AG09319 (cell line): ENCODE results near the gene CBX5.

Experiments
- DNase-seq: peaks from one replicate; pipeline ENCODE4 v3.0.0-alpha.2; 2010; ENCODE audit warnings: low read depth; ENCODE audit errors: extremely low read depth
- CTCF ChIP-seq: IDR thresholded peaks from 2 replicates; pipeline ENCODE4 v1.5.1; 2011; ENCODE audit warnings: low read depth, mild to moderate bottlenecking, inconsistent platforms, low read length, moderate library complexity

The CBX5 gene

GRCh38 chr12:54299515-54300224 is 19.7 kb upstream of the CBX5 start:
- TF ChIP-seq CTCF = no peak
- DNase-seq = no peak

- no peak for DNase-seq
These were observed 19.0 kb upstream of the CBX5 start for GRCh38 chr12:54298904-54299303.

DNA sequence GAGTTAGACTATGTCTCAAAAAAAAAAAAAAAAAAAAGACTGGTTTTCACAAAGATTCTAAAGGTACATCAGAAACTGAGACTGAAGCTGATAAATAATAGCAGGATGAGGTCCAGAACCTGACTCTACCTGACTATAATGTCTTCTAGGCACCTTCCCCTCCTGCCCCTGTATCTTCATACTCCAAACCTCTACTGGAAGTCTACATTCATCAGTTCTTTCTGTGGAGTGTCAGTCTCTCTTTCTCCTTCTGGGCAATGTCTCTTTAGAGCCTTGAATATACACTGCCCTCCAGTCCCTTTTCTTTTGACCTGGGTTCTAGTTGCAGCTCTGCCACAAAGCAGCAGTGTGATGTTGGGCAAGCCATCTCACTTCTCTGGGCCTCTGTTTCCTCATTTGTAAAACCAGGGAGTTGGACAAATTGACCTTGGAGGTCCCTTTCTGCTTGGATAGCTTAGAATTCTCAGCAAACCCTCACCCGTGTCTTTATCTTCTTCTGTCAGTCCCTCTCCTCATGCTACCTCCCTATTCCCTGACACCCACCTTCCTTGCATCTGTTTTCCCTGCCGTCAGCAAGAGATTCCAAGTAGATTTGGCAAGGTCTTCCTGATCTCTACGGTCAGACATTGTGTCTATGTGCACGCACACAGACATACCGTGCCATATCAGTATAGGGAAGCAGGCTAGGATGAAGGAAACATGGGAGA is 16.6 kb upstream of the CBX5 start:
- TF ChIP-seq CTCF = no peak
- DNase-seq = no peak

More at GRCh38 chr12:54298904-54299303, 19.0 kb upstream of the CBX5 start:
- TF ChIP-seq CTCF = no peak

- no peak for TF ChIP-seq CTCF
- no peak for DNase-seq
These were observed 15.1 kb upstream of the CBX5 start for GRCh38 chr12:54294953-54295566.

- peak; percentile 92 for TF ChIP-seq CTCF
These were observed 14.4 kb upstream of the CBX5 start for GRCh38 chr12:54294152-54294952.

DNA sequence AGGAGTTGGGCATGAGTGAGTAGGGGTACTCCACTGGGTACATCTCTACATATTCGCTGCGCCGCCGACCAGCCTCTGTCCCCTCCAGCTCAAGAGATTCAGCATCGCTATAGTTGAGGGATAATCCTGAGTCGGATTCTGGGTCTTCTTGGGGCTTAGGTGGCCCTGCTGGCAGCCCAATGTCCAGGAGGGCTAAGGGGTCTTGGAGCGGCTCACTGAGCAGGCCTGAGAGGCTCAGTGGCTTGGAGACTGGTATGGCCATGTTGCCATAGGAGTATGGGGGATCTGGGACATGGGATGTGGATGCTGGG is 13.0 kb upstream of the CBX5 start:
- no peak for DNase-seq

More at GRCh38 chr12:54294152-54294952, 14.4 kb upstream of the CBX5 start:
- DNase-seq = no peak

More for the DNA sequence above, 13.0 kb upstream of the CBX5 start:
- TF ChIP-seq CTCF = no peak
